ENCODE results near the gene FUT1.
A peak's percentile ranks its signal among the peaks of the same experiment; 100 is the strongest.
"Not testable (repeated sequence)": the region's sequence is repeated elsewhere in the genome, so short reads cannot be mapped to it uniquely, and the experiment has no call there.

The FUT1 gene

GRCh38 chr19:48795055-48795684 lies 42.7 kb upstream of the FUT1 start:
- TF ChIP-seq CTCF (IDR thresholded peaks at IDR 0.05; ENCODE audit: control insufficient read depth, insufficient read depth, low read depth, low read length, missing control alignments) = peak; percentile 96
- DNase-seq (ENCODE audit: low read depth) = peak; percentile 71
- H3K4me3 ChIP-seq (ENCODE audit: control insufficient read depth, low read depth, low read length) = peak overlapping the region; percentile 52

- DNase-seq (ENCODE audit: low read depth) = no peak
- no peak for TF ChIP-seq CTCF (IDR thresholded peaks at IDR 0.05; ENCODE audit: control insufficient read depth, insufficient read depth, low read depth, low read length, missing control alignments)
- no peak overlapping the region for H3K4me3 ChIP-seq (ENCODE audit: control insufficient read depth, low read depth, low read length)
Observed at GRCh38 chr19:48794291-48794690, 41.9 kb upstream of the FUT1 start.

GRCh38 chr19:48793271-48793670 lies 40.8 kb upstream of the FUT1 start:
- no peak for TF ChIP-seq CTCF (IDR thresholded peaks at IDR 0.05; ENCODE audit: control insufficient read depth, insufficient read depth, low read depth, low read length, missing control alignments)
- H3K4me3 ChIP-seq (ENCODE audit: control insufficient read depth, low read depth, low read length) = no peak overlapping the region
- no peak for DNase-seq (ENCODE audit: low read depth)

GRCh38 chr19:48787331-48787730 lies 34.9 kb upstream of the FUT1 start:
- DNase-seq (ENCODE audit: low read depth); H3K4me3 ChIP-seq (ENCODE audit: control insufficient read depth, low read depth, low read length): not testable (repeated sequence)

GRCh38 chr19:48786422-48786821 lies 34.0 kb upstream of the FUT1 start:
- DNase-seq (ENCODE audit: low read depth); H3K4me3 ChIP-seq (ENCODE audit: control insufficient read depth, low read depth, low read length): not testable (repeated sequence)

- TF ChIP-seq CTCF (IDR thresholded peaks at IDR 0.05; ENCODE audit: control insufficient read depth, insufficient read depth, low read depth, low read length, missing control alignments) = peak; percentile 44
- H3K4me3 ChIP-seq (ENCODE audit: control insufficient read depth, low read depth, low read length) = no peak overlapping the region
- DNase-seq (ENCODE audit: low read depth) = no peak
Observed at GRCh38 chr19:48784527-48784926, 32.1 kb upstream of the FUT1 start.

GRCh38 chr19:48780631-48781391 lies 28.4 kb upstream of the FUT1 start:
- no peak for TF ChIP-seq CTCF (IDR thresholded peaks at IDR 0.05; ENCODE audit: control insufficient read depth, insufficient read depth, low read depth, low read length, missing control alignments)

More at GRCh38 chr19:48780631-48781391, 28.4 kb upstream of the FUT1 start:
- DNase-seq (ENCODE audit: low read depth) = no peak
- no peak overlapping the region for H3K4me3 ChIP-seq (ENCODE audit: control insufficient read depth, low read depth, low read length)

Measured in AG09309 (cell line).